Activated T-cell treated with anti-CD3 and anti-CD28 coated beads for 1 hour (primary cell): Measurements from ENCODE around the gene ERC1.

ENCODE experiments used
- DNase-seq: peaks from one replicate; pipeline ENCODE4 v3.0.0-alpha.2; 2020; ENCODE audit warnings: low read depth

The ERC1 gene

DNA sequence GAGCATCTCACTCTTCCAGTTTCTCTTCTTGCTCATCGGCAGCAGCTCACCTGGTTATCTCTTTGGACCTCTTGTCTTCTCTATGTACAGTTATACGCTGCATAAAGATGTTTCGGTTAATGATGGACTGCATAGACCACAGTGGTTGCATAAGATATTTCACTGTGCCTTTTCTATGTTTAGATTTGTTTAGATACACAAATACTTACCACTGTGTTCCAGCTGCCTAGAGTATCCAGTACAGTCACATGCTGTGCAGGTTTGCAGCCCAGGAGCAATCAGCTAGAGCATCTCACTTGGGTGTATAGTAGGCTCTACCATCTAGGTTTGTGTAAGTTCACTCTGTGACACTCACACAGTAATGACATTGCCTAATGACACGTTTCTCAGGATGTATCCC, 545.8 kb downstream of the ERC1 start:
- DNase-seq: no peak

DNA sequence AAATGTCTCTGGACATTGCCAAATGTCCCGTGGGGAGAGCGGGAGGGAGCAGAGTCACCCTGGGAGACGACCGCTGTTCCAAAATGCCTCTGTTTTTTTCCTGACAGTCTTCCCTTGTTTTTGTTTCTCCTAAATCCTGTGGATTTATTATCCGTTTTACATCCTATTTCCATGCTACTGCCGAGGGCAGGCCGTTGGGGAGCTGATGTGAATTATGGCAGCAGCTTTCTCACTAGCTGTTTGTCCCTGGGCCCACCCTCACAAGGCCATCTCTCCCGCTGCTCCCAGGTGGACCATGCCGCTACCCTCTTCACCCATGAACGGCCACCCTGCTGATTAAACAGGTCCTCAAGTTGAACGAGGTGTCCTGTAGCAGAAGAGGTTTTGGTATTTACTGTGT, 548.1 kb downstream of the ERC1 start:
- DNase-seq: no peak

DNA sequence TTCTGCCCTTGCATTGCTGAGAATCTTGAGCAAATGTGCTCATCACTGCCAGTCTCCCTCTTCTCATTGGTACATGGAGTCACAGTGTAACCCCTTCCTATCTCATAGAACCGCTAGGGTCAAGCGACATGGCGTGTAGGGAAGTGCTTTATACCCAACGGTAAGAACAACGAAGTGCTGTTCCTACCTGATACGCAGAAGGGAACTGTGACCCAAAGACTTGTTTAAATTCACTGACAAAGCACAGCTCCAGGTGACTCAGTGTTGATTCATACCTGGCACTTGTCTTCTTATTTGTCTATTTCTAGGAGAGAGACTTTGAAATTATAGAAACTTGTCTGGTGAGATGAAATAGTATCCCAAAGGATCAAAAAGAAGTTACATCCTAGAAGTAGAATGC, 549.7 kb downstream of the ERC1 start:
- no peak for DNase-seq

DNA sequence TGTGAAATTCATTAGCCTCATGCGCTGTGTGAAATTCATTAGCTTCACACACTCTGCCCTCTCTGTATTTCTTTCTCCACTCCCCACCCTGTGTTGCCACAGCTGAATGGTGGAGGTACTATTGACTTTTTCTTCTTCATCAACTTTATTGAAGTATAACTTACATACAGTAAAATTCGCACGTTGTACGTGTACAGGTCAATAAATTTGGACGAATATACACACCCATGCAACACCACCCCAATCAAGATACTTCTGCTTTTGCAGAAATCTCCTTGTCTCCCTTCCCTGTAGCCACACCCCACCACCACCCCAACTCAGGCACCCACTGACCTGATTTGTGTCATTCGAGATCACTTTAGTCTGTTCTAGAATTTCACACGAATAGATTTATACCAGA, 551.6 kb downstream of the ERC1 start:
- no peak for DNase-seq

DNA sequence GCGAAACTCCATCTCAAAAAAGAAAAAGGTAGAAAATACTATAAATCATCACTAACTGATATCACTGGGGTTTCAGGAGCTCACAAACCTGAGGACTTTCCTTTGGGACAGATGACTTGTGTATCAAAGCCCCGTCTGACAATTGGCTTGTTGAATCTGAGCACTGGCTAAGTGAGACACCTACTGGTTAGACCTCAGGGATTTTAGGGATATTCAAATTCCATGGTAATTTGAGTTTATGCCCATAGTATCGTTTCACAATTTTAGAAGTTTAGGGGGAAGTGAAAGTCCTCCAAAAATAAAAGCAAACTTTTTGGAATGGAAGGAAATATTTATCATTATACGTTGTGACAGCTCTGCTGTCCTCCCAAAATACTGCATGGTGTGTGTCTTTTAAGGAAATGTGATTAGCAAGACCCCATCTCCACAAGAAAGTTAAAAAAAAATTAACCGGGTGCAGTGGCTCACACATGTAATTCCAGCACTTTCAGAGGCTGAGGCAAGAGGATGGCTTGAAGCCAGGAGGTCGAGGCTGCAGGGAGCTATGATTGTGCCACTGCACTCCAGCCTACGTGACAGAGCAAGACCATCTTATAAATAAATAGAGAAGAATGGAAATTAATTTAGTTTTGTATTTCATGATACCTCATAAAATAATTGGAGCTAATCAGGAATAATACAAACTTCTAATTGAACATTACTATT, 554.1 kb downstream of the ERC1 start:
- no peak for DNase-seq
